ENCODE data around the gene NUMA1. TPM values are rescaled to one million over a fixed set of nuclear protein-coding genes. Genes with fewer than 3 reads are reported as not detected.

Gene NUMA1
- total RNA-seq, 2 experiments from 2014 or later: 154 to 167 TPM

DNA sequence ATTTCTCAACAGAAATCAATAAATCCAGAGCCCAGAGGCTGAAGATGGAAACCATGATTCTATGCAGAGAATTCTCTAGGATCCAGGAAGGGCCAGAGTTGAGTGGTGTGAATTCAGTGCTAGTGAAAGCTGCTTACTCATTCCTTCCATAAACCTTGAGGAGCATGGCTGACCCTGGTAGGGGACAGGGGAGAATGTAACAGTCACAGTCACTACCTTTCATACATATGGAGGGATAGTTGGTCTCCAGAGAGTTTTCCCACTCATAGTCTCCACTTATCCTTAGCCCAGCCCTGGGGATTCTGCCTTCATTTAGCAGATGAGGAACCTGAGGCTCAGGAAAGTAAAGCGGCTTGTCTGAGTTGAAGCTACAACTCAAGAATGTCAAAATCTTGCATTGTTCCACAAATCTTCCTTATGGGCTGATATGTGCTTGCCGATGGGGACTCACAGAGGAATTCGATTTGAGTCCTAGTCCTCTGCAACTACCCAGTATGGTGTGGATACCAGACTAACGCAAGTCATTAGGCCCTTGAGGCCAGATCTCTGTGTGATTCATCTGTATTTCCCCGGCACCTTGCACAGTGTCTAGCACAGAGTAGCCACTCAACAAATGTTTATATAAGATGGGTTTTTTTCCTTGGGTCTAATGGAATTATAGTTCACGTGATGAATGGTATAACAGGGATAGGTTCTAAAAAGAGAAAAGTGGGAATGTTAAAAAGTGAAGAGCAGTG lies 35.8 kb upstream of the NUMA1 start:
- no peaks in the 10 kb centered on the region for H3K9me3 Mint-ChIP-seq (ENCODE audit: low read depth)
- no peak for ATAC-seq
- ChIA-PET CTCF (interaction anchor here (0.6 to 0.8 kb wide), 2 partner anchors 12 to 759 kb away, joined by 3 read pairs; no protein-coding TSS in a partner anchor), POLR2A (no interaction called here)
- H3K27ac Mint-ChIP-seq: no peak overlapping the region
- H3K4me3 Mint-ChIP-seq: no peak overlapping the region
- intact Hi-C loops (cut with DNase I, micrococcal nuclease): loop anchor here in 1 of 2 experiments (10.0 kb wide), 2 partner anchors 1029 to 1911 kb away; partner anchors contain the start of genes FADD and FCHSD2
- no peaks in the 10 kb centered on the region for H3K36me3 Mint-ChIP-seq (ENCODE audit: low read depth)
- H3K4me1 Mint-ChIP-seq: peaks cover 13% of the 10 kb centered on the region
- no peak for DNase-seq
- peaks cover 3% of the 10 kb centered on the region for H3K27me3 Mint-ChIP-seq

DNA sequence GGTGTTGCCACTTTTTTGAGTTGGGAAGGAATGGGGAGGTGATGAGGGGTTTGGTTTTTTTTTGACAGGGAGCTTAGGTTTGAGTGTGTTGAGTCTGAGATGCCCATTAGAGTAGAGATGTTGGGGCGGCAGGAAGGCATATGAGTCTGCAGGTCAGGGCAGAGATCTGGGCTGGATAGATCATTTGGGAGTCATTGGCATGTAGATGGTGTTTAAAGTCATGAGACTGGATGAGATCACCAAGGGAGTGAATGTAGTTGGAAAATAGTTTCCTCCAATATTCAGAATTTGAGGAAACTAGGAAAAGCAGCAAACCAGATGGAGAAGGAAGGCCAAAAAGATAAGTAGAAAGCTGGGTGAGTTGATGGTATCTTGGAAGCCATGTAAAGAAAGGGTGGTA lies 34.2 kb upstream of the NUMA1 start:
- ChIA-PET POLR2A (interaction anchor here (0.7 kb wide), 1 partner anchor 195 kb away, joined by 3 read pairs; no protein-coding TSS in a partner anchor), CTCF (interaction anchor here (0.9 to 1.2 kb wide), 2 partner anchors 23 to 71 kb away, joined by 3 to 4 read pairs; no protein-coding TSS in a partner anchor)
- ATAC-seq (no peak), DNase-seq (no peak)
- peaks cover 16% of the 10 kb centered on the region for H3K4me1 Mint-ChIP-seq
- H3K27me3 Mint-ChIP-seq: no peaks in the 10 kb centered on the region
- intact Hi-C loops (cut with DNase I, micrococcal nuclease): loop anchor here in 1 of 2 experiments (10.0 kb wide), 2 partner anchors 1030 to 1910 kb away; partner anchors contain the start of genes FADD and FCHSD2
- H3K9me3 Mint-ChIP-seq (ENCODE audit: low read depth): no peaks in the 10 kb centered on the region
- no peak overlapping the region for H3K4me3 Mint-ChIP-seq
- peaks cover 4% of the 10 kb centered on the region for H3K36me3 Mint-ChIP-seq (ENCODE audit: low read depth)
- H3K27ac Mint-ChIP-seq: no peak overlapping the region

DNA sequence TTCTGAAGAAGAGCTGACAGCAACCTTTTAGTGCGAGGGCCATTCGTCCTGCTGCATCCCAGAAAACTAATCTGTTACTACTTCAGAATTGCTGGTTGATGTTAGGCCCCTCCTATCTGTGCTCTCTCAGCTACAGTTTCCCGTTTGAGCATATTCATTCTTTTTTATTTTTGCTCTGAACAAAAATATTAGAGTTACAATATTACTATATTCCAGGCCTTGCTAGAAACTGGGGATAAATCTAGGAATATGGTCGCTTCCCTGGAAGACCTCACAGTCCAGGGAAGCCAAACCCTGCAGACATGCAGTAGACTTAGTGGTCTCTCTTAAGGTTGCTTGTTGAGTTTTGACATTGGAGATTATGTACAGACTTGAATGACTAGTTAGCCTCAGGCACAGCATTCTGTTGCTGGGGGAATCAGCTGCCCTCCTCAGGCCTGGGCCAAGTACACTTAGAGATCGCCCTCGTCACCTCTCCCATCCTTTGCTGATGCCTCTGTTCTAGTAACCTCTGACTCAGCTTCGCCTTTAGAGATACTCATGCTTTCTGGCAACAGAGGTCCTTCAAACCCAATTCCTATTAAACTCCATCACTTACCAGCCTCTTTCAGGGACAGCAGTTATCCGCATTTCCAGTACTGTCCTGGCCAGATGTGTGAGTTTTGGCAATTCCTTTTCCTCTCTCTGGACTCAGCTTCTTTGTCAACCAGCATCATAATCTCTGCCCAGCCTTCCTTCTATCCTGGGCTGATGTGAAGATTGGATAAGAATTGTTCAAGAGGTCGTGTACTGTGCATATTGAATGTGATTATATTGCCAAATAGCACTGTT lies 32.9 kb upstream of the NUMA1 start:
- CTCF ChIA-PET: interaction anchor here (0.8 to 3.0 kb wide), 6 partner anchors 27 to 318 kb away, joined by 3 to 10 read pairs (median 3); no protein-coding TSS in a partner anchor
- no peaks in the 10 kb centered on the region for H3K27me3 Mint-ChIP-seq
- peaks cover 4% of the 10 kb centered on the region for H3K36me3 Mint-ChIP-seq (ENCODE audit: low read depth)
- intact Hi-C loops (cut with DNase I, micrococcal nuclease): loop anchor here (1.0 to 10.0 kb wide), 13 partner anchors 10 to 1908 kb away; partner anchors contain the start of genes LAMTOR1 (in 2 of the 2), LRRC51 (in 2 of the 2), NUMA1 (in 2 of the 2) and XNDC1N (in 2 of the 2)
- DNase-seq (peak; percentile 25), ATAC-seq (no peak)
- no peaks in the 10 kb centered on the region for H3K9me3 Mint-ChIP-seq (ENCODE audit: low read depth)
- peak overlapping the region; percentile 98 for H3K27ac Mint-ChIP-seq
- H3K4me1 Mint-ChIP-seq: peaks cover 16% of the 10 kb centered on the region
- POLR2A ChIA-PET: interaction anchor here (0.6 to 1.1 kb wide), 5 partner anchors 14 to 88 kb away, joined by 3 to 8 read pairs (median 4); partner anchors contain the start of gene NUMA1
- peak overlapping the region; percentile 92 for H3K4me3 Mint-ChIP-seq

DNA sequence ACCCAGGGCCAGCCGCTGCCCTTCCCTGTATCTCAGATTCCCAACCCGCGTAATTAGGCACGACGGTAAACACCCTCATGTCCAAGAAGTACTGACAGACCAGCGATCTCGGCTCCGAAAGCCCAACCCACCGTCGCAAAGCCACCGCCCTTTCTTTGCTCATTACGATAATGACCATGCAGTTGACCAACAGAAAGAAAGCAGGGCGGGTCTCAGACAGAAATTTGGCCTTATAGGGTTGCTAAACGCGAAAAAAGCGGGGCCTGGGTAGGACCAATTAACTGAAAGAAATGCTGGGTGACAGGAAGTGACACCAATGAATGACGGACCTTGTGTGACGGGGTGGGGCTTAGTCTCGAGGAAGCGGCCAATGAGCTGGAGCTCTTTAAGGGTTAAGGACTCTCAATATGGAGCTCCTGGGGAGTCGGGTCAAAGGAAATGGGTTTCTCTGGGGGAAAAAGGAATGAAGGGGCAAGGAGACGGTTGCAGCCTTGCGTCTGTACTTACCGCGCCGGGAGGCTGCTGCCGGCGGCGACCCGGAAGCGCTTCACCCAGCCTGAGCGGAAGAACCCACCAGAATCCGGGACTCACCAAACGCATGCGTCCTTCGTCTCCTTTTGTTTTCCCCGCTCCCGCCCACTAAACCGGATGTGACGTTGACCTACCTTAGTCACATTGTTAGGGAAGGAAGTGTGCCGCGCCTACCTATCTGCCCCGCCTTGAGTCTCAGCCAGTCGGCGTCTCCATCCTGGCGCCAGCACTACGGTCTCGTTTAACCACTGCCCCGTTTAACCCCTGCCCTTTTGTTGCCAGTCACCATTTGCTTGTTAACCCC lies 32.0 kb upstream of the NUMA1 start, which contains the start of gene ANAPC15:
ANAPC15 (minus strand) TSS at position 553 of the 835 bp plus-strand sequence. CDS start 1,419 bp downstream, outside the sequence.
- DNase-seq: peak; percentile 100
- Mint-ChIP-seq H3K4me3 (peak within 1 kb of the TSS; percentile 92), H3K9me3 (ENCODE audit: low read depth) (no peaks in the 10 kb centered on the region), H3K27me3 (no peaks in the 10 kb centered on the region), H3K27ac (peak within 1 kb of the TSS; percentile 98), H3K4me1 (peaks cover 16% of the 10 kb centered on the region), H3K36me3 (ENCODE audit: low read depth) (peaks cover 4% of the 10 kb centered on the region)
- intact Hi-C loops (cut with DNase I, micrococcal nuclease): loop anchor here (1.0 to 10.0 kb wide), 13 partner anchors 9 to 1908 kb away; partner anchors contain the start of genes LAMTOR1 (in 2 of the 2), LRRC51 (in 2 of the 2), NUMA1 (in 2 of the 2) and XNDC1N (in 2 of the 2)
- CTCF ChIA-PET: interaction anchor here (0.7 to 3.0 kb wide), 7 partner anchors 27 to 319 kb away, joined by 3 to 10 read pairs (median 3); no protein-coding TSS in a partner anchor
- peak; percentile 89 for ATAC-seq
- POLR2A ChIA-PET: interaction anchor here (0.6 to 1.2 kb wide), 8 partner anchors 14 to 302 kb away, joined by 3 to 8 read pairs (median 4); partner anchors contain the start of genes NUMA1 and RNF121

DNA sequence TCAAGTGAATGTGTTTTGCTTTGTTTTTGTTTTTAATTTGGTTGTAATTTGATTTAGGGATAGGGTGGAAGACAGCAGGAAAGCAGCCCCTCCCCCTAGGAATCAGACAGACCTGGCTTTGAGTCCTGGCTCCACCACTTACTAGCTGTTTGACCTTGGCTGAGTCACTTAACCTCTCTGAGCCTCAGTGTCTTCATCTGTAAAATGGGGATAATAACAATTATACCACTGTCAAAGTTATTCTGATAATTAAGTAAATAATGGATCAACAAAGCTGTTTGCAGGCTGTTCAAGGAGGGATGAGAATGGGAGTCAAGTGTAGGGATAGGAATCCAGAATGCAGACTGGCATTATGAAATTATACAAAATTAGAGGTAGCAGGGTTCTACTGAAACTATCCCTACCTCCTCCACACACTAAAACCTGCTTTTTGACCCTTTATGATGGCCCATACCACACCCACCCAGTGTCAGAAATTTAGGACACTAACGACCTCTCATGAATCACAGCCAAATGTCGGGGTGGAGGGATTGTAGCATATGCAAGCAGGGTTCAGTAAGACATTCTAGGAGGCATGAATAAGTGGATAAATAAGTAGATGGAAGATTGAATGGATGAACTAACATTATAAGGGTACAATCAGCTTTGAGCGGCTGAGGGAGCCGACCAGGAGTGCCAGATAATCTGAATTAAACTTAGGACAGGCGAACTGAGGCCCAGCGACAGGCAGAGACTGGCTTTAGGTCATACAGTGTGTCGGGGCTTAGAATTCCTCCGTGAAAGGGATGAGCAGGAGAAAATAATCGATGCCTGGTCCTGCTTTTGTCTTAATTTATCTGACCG lies 31.2 kb upstream of the NUMA1 start:
- Mint-ChIP-seq H3K36me3 (ENCODE audit: low read depth) (peaks cover 4% of the 10 kb centered on the region), H3K4me3 (peak overlapping the region; percentile 92), H3K9me3 (ENCODE audit: low read depth) (no peaks in the 10 kb centered on the region), H3K27me3 (no peaks in the 10 kb centered on the region), H3K27ac (peak overlapping the region; percentile 98), H3K4me1 (peaks cover 16% of the 10 kb centered on the region)
- CTCF ChIA-PET: interaction anchor here (0.7 to 3.0 kb wide), 6 partner anchors 26 to 319 kb away, joined by 3 to 10 read pairs (median 4); partner anchors contain the start of gene XNDC1N
- intact Hi-C loops (cut with DNase I, micrococcal nuclease): loop anchor here (1.0 to 10.0 kb wide), 13 partner anchors 8 to 1907 kb away; partner anchors contain the start of genes LAMTOR1 (in 2 of the 2), LRRC51 (in 2 of the 2), NUMA1 (in 2 of the 2) and XNDC1N (in 2 of the 2)
- ATAC-seq: no peak
- POLR2A ChIA-PET: interaction anchor here (0.6 to 1.2 kb wide), 4 partner anchors 32 to 303 kb away, joined by 3 to 8 read pairs (median 4); partner anchors contain the start of genes NUMA1 and RNF121
- no peak for DNase-seq

DNA sequence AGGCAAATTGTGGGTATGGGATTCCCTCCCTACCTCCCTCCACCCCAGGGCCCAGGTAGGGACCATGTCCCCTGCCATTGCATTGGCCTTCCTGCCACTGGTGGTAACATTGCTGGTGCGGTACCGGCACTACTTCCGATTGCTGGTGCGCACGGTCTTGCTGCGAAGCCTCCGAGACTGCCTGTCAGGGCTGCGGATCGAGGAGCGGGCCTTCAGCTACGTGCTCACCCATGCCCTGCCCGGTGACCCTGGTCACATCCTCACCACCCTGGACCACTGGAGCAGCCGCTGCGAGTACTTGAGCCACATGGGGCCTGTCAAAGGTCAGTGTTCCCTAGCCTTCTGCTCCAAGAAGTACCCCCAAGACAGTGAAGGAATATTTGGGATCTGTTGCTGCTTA lies 25.5 kb upstream of the NUMA1 start, which contains the start of gene TOMT:
TOMT (plus strand) TSS at position 37 of the 400 bp plus-strand sequence; CDS start at position 65, 28 bp downstream.
- peaks cover 28% of the 10 kb centered on the region for H3K4me1 Mint-ChIP-seq
- no peaks in the 10 kb centered on the region for H3K27me3 Mint-ChIP-seq
- intact Hi-C loops (cut with DNase I, micrococcal nuclease): no loop called here
- no peak for DNase-seq
- H3K36me3 Mint-ChIP-seq (ENCODE audit: low read depth): peaks cover 14% of the 10 kb centered on the region
- ChIA-PET POLR2A (no interaction called here), CTCF (interaction anchor here (0.8 to 2.6 kb wide), 3 partner anchors 24 to 41 kb away, joined by 3 to 10 read pairs (median 3); no protein-coding TSS in a partner anchor)
- no peak for ATAC-seq
- H3K4me3 Mint-ChIP-seq: no peak within 1 kb of the TSS
- no peaks in the 10 kb centered on the region for H3K9me3 Mint-ChIP-seq (ENCODE audit: low read depth)
- H3K27ac Mint-ChIP-seq: no peak within 1 kb of the TSS

DNA sequence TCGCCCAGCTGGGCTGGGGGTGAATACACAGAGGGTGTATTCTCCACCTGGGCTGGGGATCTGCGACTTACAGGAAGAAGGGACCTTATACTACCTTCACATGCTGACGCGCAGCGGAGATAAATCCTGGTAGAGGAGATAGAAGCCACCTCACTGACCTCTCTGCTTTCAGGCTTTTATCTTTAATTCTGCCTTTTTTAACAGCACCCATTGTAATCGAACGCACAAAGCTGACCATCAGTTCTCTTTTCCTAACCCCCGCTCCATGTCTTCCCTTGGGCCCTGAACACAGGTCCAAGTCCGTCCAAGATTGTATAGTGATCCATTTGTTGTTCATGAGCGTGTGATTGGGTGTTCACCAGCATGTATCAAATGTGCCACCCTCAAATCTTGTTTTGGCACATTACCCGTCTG lies 23.4 kb upstream of the NUMA1 start:
- no peak for DNase-seq
- no peak for ATAC-seq
- POLR2A ChIA-PET: no interaction called here
- H3K4me1 Mint-ChIP-seq: peaks cover 38% of the 10 kb centered on the region
- H3K36me3 Mint-ChIP-seq (ENCODE audit: low read depth): peaks cover 10% of the 10 kb centered on the region
- no peaks in the 10 kb centered on the region for H3K9me3 Mint-ChIP-seq (ENCODE audit: low read depth)
- intact Hi-C loops (cut with DNase I, micrococcal nuclease): loop anchor here (1.0 to 2.0 kb wide), 9 partner anchors 9 to 331 kb away; partner anchors contain the start of genes ANAPC15 (in 2 of the 2), LRRC51 (in 2 of the 2), NUMA1 (in 2 of the 2) and XNDC1N (in 2 of the 2)
- CTCF ChIA-PET: no interaction called here
- H3K4me3 Mint-ChIP-seq: peak overlapping the region; percentile 97
- H3K27me3 Mint-ChIP-seq: no peaks in the 10 kb centered on the region
- H3K27ac Mint-ChIP-seq: peak overlapping the region; percentile 95

DNA sequence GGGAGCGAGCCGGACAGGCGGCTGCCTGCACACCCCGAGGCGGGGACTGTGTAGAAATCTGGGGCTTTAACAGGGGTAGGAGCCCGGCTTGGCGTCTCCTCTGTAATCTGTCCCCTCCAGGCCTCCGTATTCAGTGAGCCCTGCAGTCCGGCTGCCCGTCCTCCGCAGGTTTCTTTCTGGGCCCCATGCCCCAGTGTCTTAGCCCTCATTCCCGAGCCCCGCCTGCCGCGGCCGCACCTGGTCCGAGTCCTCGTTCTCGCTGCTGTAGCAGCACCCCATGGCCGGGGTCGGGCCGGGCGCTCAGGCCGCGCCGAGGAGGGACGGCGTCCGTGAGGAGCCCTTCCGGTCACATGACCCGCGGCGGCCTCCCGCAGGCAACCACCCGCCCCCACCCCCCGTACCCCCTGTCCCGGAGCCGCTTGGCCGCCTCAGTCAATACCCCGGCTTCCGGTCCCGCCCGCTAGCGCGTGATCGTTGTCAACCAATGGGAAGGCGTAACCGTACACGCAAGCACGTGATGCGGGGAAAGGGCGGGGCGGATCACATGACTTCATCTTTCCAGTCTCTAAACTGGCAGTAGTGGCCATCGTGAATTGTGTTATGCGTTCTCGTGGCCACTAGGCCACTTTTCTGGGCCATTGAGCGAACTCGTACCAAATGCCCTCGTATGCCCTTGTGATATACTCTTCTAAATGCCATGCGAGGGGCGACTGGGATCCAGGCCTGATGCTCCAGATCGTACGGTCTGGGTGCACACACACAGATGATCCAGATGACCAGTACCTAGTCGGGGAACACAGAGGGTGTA lies 22.8 kb upstream of the NUMA1 start, which contains the start of gene LAMTOR1:
LAMTOR1 (minus strand) TSS at position 352 of the 808 bp plus-strand sequence; CDS start at position 279, 73 bp downstream.
- H3K9me3 Mint-ChIP-seq (ENCODE audit: low read depth): no peaks in the 10 kb centered on the region
- POLR2A ChIA-PET: interaction anchor here (0.7 kb wide), 1 partner anchor 175 kb away, joined by 3 read pairs; the partner anchor contains the start of gene XNDC1N
- peaks cover 38% of the 10 kb centered on the region for H3K4me1 Mint-ChIP-seq
- CTCF ChIA-PET: interaction anchor here (2.7 to 3.7 kb wide), 2 partner anchors 12 to 77 kb away, joined by 10 to 27 read pairs; no protein-coding TSS in a partner anchor
- peak; percentile 98 for ATAC-seq
- no peaks in the 10 kb centered on the region for H3K27me3 Mint-ChIP-seq
- H3K27ac Mint-ChIP-seq: peak within 1 kb of the TSS; percentile 95
- H3K4me3 Mint-ChIP-seq: peak within 1 kb of the TSS; percentile 97
- intact Hi-C loops (cut with DNase I, micrococcal nuclease): loop anchor here (1.0 to 2.0 kb wide), 9 partner anchors 9 to 331 kb away; partner anchors contain the start of genes ANAPC15 (in 2 of the 2), LRRC51 (in 2 of the 2), NUMA1 (in 2 of the 2) and XNDC1N (in 2 of the 2)
- peaks cover 12% of the 10 kb centered on the region for H3K36me3 Mint-ChIP-seq (ENCODE audit: low read depth)
- peak; percentile 99 for DNase-seq
